Cerebellar cortex (tissue), 1 donor: ENCODE measurements around the gene FAM78A.
"Not testable (repeated sequence)": the region's sequence is repeated elsewhere in the genome, so short reads cannot be mapped to it uniquely, and the experiment has no call there.

Experiments
- DNase-seq: peaks from one replicate; pipeline ENCODE4 v3.0.0-alpha.2; 2015; ENCODE audit warnings: low spot score

The FAM78A gene

DNA sequence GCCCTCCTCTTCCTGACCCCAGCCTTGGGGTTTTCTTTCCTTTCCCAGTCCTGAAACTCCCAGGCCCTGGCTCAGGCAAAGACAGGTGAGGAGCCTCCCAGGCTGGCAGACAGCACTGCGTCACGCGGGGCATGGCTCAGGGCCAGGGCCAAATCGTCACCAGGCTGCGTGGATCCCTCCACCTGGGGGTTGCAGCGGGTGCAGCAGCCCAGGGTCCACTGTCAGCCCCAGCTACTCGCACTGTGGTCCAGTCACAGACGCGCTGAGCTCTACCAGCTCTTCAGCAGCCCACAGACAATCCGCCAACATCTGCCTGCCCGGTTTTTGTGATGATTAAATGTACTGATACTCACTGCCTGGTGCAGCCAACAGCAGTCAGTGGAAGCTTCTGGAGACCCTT lies 12.1 kb downstream of the FAM78A start:
- no peak for DNase-seq

- no peak for DNase-seq
Observed at GRCh38 chr9:131263701-131264100, 12.6 kb downstream of the FAM78A start.

GRCh38 chr9:131263033-131263343 lies 13.3 kb downstream of the FAM78A start:
- DNase-seq, result not testable (repeated sequence)

DNA sequence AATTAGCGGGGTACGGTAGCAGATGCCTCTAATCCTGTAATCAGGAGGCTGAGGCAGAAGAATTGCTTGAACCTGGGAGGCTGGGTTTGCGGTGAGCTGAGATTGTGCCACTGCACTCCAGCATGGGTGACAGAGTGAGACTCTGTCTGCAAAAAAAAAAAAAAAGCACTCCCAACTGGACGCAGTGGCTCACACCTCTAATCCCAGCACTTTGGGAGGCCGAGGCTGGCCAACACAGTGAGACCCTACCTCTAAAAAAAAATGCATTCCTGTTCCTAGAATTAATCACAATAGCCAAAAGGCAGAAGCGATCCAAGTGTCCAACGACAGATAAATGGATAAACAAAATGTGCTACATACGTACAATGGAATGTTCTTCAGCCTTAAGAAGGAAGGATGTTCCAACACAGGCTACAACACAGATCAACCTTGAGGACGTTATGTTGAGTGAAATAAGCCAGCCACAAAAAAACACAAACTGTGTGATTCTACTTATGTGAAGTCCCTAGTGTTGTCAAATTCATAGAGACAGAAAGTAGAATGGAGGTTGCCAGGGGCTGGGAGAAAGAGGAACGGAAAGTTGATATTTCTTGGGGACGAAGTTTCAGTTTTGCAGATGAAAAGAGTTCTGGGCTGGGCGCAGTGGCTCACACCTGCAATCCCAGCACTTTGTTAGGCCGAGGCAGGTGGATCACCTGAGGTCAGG lies 13.8 kb downstream of the FAM78A start:
- DNase-seq, result no peak

- no peak for DNase-seq
Observed at GRCh38 chr9:131260751-131261452, 15.4 kb downstream of the FAM78A start.

DNA sequence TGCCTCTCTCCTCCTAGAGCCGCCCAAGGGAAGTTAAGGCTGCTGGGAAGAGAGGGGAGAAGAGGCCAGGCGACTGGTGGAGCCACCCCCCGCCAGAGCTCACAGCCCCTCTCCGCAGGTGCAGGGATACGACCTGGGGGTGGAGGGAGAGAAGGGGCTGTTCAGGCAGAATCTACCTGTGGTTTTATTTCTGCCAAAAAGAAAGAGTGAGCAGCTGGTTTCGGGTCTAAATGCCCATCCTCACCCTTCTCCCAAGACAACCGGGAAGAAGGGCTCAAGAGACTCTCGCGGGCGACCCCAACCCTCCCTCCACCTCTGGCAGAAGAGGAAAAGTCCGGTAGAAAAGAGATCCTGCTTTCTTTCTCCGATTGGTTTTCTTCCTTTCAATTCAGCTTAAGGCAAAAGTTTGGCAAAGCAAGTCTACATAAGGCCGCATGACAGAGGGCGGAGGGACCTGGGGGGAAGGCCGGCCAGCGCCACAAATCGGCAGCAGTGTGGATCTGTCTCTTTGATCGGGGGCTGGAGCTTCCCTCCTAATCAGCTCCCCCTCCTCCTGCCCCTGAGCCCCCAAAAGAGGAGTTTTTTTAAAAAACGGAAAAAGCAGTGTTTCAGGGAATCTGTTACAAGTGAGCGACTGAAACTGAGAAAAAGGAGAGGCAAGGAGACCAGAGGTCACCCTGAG lies 16.3 kb downstream of the FAM78A start:
- no peak for DNase-seq

GRCh38 chr9:131259432-131259898 lies 16.8 kb downstream of the FAM78A start:
- no peak for DNase-seq

- no peak for DNase-seq
Observed at GRCh38 chr9:131258698-131259431, 17.4 kb downstream of the FAM78A start.

DNA sequence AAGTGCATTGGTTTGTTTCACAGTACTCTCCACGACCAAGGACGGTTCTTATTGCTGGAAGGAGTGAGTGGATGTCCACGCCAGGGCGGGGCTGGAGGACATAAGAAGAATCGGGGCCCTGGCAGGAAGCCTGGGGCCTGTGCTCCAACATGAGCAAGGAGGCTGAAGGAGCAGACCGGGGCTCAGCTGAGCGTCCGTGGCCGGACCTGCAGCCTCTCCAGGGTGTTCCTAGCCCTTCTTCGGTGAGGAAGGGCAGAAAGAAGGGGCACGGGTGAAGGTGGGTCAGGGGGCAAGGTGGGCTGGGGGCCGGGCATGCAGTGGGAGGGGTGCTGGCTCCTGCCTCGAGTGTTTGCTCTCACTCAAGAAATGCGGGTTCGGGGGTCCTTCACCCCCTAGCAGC lies 18.1 kb downstream of the FAM78A start:
- no peak for DNase-seq

GRCh38 chr9:131257266-131258025 lies 18.9 kb downstream of the FAM78A start:
- no peak for DNase-seq

DNA sequence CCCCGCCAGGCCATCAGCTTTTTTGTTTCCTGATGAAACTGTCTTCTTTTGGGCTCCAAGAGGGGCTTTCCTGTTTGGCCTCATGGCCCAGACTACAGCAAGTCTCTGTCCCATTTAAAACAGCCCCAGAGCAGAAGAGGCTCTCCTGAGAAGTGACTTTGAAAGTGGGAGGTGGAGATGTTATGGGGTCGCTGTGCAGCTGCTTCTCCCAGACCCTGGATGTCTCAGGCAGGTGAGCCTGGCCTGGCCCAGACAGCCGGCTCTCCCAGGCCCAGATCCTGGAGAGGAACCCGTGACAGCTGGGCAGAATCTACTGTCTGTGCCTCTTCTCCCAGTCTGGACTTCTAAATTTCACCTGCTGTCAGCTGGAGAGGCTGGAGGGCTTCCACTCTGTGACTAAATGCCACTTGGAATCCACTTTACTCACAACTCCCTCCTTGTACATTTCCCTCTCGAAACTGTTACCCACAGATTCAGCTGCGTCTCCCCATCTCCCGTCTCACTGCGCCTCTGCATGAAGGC lies 20.6 kb downstream of the FAM78A start:
- peak; percentile 21 for DNase-seq

- no peak for DNase-seq
Observed at GRCh38 chr9:131254626-131255025, 21.7 kb downstream of the FAM78A start.

- DNase-seq, result no peak
Observed at GRCh38 chr9:131253891-131254491, 22.3 kb downstream of the FAM78A start.

DNA sequence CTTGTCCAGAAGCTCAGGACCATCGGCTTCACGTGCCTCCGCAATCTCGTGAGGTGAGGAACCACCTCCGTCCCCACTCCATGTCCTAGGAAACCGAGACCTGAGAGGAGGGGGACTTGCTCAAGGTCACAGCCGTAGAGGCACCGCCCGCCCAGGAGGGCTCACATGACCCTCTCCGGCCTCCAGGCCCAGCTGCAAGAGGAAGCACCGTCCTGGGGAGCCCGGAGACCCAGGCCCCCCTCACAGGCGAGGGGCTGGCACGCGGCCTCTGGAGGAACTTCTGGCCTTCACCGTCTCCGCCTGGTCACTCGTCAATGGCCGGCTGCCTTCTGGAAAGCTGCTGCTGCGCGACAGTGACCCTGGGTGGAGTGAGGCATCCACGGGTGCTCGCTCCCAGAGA lies 24.2 kb downstream of the FAM78A start:
- no peak for DNase-seq

GRCh38 chr9:131246618-131247017 lies 29.7 kb downstream of the FAM78A start:
- no peak for DNase-seq

GRCh38 chr9:131244331-131244730 lies 32.0 kb downstream of the FAM78A start:
- not testable (repeated sequence) for DNase-seq

GRCh38 chr9:131240047-131240921 lies 36.0 kb downstream of the FAM78A start:
- no peak for DNase-seq

GRCh38 chr9:131239161-131239975 lies 36.9 kb downstream of the FAM78A start:
- peak; percentile 75 for DNase-seq

DNA sequence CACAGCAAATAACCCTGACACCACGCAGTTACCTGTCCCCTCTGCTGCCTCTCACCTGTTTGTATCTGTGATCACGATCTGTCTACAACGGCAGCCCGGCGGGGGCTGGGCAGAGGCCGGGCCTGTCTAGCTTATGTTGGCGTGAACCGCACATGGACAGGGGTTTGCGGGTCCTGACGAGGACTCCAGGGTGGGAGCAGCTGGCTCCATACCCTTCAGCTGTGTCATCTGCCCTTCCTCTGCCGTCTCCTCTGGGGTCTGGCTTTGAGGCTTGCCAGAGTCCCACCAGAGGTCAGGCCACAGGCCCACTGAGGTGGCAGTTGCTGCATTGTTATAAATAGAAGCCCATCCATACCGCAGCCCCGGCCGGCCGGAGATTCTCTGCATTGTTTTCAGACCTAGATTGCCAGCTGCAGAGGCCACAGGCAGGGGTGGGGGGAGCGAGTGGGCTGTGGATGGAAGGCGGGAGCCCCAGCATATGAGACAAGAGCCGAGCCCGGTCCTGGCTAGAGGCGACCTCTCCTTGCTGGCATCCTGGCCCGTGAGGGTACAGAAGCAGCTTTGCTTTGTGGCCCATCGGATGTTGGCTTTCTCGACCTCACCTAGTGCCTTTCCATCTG lies 37.8 kb downstream of the FAM78A start:
- DNase-seq, result peak; percentile 47
